HG03280 (cell line): ENCODE measurements around the gene NSUN2.

Experiments used
- ATAC-seq: cut with Tn5 transposase; IDR thresholded peaks from one replicate; pipeline ENCODE4 v1.9.1; 2021; ENCODE audit warnings: mild to moderate bottlenecking, moderate library complexity; ENCODE audit not compliant: unreplicated experiment

Gene NSUN2

DNA sequence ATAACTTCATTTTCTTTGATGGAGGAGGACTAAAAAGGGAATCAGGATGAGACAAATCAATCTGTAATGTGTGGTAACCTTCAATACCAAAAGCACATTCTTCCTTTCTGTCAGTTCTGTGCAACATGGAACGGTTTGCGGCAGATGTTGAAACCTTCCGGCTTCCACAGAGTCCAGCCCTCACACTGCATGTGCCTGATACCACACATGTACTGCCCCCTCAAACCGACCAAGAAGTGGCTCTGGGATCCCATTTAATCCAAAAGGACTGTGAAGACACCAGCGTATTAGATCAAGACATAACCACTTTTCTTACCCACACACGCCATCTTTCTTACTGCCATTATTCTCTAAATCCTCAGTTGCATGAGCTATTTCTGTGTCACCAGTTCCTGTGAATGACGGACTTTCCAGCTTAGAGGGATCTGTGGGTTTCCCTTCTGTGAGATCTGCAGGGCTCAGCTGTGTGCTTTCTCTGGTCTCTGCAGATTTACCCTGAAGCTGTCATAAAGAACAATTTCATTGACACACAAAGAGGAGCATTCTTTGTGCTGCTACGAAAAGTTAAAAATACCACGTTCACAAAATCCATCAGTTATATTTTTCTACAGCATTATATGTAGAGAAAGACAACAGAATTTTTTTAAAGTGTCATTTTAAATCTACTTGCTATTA is 25.8 kb downstream of the NSUN2 start:
- no peak for ATAC-seq

DNA sequence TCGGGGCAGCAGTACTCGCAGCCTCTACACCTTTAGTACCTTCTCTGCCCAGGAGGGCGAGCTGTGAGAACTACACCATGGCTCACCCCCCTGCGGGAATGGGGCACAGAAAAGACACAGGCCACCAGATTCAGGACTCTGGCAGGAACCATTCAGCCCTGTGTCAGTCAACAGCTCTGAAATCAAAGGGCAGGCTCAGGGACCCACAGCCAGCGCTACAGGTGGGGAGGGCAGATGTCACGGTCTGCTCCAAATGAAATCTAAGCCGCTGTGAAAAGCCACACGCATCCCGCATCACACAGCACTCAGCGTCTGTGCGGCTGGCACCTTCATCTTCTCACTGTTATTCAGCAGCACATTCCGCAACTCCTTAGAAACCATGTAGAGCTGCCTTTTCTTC is 27.9 kb downstream of the NSUN2 start:
- ATAC-seq = no peak

DNA sequence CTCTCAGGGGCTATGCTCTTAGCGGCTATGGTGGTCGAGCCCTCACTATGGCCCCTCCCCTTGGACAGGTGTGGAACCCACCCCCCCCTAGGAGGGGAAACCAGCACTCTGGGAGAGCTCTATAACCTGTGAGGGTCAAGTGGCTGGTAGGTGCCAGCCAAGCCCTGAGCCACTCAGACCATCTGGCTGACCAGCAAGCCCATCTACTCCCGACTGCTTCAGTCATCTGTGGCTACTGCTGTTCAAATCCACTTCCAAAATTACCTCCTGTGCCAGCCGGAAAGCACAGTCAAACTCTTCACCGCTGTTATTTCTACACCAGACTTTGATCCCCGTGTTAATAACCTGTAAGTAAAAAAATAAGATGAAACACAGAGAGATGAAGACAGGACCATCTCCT is 28.5 kb downstream of the NSUN2 start:
- no peak for ATAC-seq

DNA sequence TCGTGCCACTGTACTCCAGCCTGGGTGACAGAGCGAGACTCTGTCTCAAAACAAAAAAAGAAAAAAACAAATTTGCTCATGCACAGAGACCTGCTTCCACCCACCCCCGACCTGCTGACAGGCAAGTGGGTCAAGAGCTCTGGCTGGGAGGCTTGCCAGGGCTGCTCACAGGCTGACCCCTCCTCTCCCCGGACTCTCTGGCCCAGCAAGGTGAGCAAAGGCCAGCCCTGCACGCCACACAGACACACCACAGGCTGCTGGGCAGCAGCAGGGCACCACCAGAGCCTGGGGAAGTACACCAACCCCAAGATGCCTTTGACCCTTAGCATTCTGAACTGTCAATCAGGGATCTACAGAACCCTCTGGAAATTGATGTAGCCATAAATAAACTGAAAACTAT is 29.2 kb downstream of the NSUN2 start:
- ATAC-seq = no peak

DNA sequence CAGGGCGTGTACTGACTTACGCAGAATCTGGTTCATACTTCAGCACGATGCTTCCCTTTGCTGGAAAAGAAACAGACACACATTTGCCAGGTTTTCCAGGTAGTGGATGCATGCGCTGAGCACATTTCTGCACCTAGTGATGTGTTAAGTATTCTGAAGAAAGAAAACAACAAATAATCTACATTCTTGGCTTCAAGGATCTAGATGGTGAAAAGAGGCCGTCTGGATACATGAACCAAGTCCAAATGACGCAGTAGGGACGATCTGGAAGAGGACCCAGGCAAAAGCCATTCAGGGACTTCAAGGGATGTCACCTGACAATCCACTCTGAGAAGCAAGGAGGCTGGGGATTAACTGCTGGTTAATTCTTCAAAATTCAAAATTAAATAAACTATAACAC is 30.4 kb downstream of the NSUN2 start:
- no peak for ATAC-seq

DNA sequence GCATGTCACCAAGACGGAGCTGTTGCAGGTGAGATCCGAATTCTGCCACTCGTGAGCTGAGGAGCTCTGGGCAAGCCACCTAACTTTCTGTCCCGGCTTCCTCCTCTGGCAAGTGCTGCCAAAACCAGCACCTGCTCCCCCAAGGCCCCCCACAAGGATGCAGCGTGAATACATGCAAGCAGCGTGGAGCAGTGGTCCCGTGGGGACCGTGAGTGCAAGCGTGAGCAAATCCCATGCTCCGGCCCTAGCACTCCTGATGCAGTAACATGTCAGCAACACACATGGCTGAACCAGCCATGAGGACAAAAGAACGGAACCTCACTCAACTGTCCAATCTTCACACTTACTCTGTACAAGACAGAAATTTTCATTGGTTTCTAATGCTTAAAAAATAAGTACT is 31.0 kb downstream of the NSUN2 start:
- no peak for ATAC-seq

DNA sequence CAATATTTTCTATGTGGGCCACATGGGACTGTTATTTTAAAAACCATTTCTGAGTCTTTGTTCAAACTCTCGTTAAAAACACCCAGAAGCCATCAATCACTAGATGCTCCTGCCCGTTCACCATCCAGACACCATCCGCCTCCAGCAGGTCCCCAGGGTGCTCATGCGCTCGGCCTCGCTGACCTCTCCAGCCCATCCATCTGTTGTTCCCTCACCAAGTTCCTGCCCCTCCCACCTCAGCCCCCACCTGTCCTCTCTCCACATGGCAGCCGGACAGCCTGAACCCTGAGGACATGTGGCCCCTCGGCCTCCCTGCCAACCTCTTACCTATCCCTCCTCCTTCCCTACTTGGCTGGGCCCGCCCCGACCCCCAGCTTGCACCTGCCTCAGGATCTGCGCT is 31.6 kb downstream of the NSUN2 start:
- ATAC-seq = no peak

DNA sequence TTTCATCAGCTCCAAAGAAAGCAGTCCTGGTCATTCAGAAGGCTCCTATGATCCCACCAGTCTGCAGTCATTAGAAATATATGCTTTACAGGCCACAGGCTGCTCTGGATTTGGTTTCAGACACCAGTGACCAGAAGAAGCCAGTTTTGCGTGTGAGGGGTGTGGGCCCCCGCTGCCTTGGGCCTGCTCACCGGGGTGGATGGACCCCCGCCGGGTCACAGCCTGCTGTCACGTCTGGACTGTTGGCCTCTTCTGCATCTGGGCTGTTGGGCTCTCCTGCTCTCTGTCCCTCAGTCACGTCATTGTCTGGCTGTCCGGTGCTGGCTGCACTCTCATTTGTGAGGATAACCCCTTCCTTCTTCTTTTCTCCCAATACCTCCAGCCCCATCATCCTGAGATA is 33.1 kb downstream of the NSUN2 start:
- no peak for ATAC-seq

DNA sequence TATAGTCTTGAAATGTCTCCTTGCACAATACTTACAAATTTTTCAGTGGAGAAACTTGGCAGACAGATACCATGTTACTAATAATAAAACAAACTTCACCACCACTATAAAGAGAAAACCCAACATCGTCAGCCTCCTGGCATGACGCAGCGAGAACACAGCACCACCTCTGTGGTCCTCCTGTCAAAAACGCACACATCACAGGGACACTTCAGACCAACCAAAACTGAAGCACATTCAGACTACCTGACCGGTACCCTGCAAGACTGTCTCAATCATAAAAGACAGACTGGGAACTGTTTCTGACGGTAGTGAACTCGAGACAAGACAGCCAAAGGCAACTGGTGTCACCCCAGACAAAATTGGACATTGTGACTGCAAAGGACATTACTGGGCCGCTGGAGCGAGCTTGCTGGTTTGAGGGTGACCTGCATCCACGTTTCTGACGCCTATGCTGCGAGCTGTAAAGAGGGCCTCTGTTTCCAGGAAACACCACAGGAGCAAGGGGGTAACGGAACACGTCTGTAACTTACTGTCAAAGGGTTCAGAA is 34.4 kb downstream of the NSUN2 start:
- ATAC-seq = no peak

DNA sequence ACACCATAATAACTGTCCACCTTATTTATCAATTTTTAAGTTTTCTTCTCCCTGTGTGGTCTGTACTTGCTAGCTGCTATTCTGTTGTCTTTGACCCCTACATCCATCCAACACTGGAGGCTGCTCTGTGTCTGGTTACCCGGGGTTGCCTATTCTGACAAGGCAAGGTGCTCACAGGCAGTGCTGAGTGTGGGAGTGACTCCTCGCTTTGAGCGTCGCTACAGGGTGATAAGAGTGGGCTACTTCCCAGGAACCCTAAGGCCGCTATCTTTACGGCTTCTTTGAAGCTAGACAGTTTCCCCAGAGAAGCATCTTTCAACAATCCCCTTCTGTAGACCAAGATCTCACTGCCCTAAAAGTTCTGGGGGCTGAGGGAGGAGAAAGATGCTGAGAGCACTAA is 35.3 kb downstream of the NSUN2 start:
- ATAC-seq = no peak

DNA sequence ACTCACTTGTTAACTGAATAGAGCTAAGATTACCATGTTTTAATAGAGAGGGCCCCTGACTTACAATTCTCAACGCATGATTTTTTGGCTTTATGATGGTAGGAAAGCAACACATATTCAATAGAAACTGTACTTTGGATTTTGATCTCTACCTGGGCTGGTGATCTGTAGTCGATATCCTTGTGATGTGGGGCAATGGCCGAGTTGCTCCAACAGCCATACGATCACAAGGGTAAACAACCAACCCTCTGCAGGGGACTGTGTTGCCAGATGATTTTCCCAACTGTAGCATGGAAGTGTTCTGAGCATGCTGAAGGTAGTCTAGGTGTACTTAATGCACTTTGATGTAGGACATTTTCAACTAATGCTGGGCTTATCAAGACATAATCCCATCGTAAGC is 36.5 kb downstream of the NSUN2 start:
- no peak for ATAC-seq

- ATAC-seq = no peak
These were observed 37.4 kb downstream of the NSUN2 start for GRCh38 chr5:6595405-6595804.

DNA sequence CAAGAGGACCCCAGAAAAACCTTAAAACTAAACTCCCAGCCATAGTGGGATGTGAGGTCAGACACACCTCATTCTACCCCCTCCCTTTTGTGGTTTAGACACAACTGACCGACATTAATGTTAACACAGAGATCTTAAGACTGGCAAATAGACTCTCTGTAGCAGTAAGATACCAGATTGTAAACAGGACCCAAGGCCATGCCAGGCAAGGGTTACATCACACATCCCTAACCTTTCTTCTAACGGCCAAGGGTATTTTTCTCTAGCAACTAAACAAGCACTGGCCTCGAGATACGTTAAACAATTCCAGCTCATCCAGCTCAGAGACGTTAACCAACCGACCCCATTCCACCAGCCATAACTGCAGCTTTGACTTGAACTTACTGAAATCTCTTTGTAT is 38.8 kb downstream of the NSUN2 start:
- no peak for ATAC-seq

DNA sequence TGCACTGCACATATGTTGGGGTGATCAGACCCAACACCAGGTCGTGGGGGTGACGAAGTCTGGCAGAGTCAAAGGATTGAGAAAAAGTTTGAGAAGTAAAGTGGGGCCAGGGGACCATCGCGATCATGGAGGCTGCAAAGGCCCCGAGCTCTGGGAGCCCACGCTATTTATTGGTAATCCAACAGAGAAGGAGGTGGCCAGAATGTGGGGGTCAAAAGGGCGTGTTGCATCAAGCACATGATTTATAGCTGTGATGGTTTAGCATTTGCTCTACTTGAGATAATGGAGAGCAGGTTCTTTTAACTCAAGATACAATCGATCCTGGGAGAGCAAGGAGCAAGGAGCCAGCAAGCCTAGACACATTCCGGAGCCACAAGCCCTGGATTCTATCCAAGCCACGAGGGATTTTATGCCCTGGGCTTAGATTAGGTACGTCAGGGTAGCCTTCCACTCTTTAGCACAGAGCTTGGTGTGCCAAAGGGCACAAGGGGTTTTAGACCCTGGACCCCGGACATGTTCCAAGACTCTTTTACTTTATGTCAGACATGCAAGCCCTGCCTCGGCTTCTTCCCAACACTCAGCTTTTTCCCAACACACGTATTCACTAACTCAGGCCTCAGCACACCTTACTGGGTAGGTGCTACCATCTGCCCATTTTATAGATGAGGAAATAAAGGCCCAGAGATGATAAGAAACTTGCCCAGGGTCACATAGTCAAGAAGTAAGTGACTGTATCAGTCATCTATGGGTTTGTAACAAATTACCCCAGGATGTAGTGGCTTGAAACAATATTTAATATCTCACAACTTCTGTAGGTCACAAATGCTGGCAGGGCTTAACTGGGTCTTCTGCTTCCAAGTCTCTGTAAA is 39.5 kb downstream of the NSUN2 start:
- no peak for ATAC-seq

DNA sequence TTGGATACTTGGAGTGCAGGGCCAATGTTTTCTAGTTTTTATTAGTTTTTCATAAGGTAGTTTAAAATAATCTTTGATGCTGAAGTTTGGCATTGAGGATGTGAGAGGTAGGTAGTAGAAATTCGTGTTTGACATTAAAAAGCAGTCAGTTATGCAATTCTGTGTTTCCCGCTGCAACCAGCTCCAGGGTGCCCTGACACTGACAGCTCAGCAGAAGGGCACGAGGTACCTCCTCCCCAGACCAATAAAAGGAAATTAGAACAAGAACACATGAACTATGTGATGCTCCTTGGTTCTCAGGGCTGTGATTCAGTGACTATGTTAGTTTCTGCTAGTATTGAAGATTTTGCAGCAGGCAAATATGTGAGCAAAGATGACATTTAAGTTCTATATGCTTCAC is 40.2 kb downstream of the NSUN2 start:
- no peak for ATAC-seq

DNA sequence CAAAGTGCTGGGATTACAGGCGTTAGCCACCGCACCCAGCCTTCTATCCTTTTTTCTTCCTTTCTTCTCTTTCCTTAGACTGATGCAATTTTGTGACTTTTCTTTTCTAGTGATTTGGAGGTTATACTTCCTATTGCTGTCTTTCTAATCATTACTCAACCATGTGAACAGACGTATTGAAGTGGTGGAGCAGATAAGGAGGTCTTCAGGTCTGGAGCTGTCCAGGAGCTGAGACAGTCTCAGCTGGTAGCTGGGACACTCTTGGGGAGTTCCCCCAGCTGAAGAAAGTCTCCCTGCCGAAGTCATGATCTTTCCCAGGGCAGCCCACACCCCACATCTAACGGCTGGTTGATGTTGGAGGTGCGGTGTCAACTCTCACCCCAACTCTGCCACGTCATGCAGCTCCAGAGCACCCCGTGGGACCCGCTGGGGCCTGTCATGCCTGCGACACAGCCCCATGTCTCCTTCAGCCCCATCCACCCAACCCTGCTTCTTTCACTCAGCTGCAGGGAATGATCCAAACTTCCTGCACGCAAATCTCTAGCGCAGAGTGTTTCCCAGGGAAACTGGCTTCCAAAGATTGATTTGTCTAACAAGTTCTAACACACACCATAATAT is 41.1 kb downstream of the NSUN2 start:
- no peak for ATAC-seq

DNA sequence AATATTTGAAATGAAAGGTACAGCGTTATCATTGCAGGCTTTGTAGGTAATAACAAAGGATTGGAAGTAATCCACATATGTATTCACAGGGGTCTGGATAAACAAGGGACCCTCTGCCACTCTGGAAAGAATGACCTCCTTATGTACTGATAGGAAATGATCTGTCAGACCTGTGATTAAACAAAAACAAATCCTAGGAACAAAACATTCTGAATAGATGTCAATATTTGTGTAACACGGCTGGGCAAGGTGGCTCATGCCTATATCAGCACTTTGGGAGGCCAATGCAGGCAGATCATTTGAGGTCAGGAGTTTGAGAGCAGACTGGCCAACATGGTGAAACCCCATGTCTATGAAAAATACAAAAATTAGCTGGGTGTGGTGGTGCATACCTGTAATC is 42.3 kb downstream of the NSUN2 start:
- ATAC-seq = no peak

- ATAC-seq = no peak
These were observed 45.7 kb downstream of the NSUN2 start for GRCh38 chr5:6587171-6587570.

DNA sequence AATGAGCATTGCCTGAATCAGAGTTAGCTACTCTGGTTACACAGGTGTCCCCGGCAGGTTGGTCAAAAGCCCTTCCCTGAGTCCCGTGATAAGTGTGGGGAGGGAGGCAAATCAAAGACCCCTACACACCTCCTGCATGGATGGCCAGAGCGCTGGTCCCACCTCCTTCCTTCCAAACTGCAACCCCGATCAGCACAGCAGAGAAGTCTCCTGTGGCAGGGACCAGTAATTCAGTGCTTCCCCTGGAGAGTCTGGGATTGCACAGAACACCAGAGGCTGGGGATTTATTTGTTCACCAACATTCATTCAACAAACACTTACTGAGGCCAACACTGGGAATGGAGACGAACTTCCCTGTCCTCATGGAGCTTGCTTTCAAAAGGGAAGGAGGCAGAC is 46.2 kb downstream of the NSUN2 start:
- ATAC-seq = no peak

DNA sequence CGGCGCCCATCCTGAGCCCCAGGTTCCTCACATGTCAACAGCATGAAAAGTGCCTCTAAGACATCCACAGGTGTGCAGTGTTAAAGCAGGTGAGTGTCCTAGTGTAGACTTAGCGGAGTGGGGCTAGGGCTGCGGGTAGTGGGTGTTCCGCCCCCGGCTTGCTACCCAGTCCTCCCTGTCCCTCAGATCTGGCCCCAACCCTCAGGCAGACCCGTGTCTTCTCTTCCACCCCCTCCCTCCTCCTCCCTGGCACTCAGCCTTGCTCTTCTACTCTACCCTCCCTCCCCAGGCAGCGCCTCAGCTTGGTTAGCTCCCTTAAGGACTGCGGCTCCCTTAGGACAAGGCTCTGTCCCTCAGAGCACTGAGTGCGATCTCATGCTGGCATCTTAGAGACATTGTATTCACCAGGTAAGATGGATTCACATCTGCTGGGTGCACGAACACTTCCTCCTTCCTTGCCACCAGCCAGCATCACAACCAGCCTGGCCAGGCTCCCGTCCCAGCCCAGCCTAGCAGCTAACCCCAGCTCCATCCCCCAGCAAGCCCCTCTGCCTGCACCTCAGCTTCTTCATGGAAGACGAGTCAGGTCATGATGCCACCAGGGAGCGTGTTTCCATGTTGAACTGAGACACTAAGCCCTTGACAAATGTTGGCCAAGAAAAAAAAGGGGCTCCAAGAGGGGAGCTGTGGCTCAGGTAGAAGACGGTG is 46.8 kb downstream of the NSUN2 start:
- ATAC-seq = no peak

GRCh38 chr5:6585168-6585567 is 47.7 kb downstream of the NSUN2 start:
- no peak for ATAC-seq
